ENCODE measurements around the gene LRMDA. TPM values are rescaled to one million over a fixed set of nuclear protein-coding genes. Genes with fewer than 3 reads are reported as not detected.
A peak's percentile ranks its signal among the peaks of the same experiment; 100 is the strongest.
"Not testable (repeated sequence)": the region's sequence is repeated elsewhere in the genome, so short reads cannot be mapped to it uniquely, and the experiment has no call there.

Gene LRMDA
- total RNA-seq, 1 donor from 2014 or later: 22.3 TPM

DNA sequence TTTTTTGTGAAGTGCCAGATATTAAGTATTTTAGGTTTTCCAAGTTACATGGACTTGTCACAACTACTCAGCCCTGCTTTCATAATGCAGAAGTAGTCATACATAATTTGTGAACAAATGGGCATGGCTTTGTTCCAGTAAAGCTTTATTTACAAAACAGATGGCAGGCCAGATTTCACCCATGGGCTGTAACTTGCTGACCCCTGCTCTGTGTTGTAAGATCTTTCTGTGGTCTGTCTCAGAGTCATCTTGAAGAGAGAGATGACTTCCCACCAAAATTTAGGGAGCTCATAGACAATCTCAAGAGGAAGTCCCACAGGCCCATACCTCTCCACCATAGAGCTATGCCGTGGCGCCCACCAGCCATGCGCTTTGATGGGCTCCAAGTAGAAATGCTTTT, 616.1 kb downstream of the LRMDA start:
- intact Hi-C loops (cut with DNase I): no loop called here
- no peak for DNase-seq (ENCODE audit: missing footprints)
- no peak for ATAC-seq

DNA sequence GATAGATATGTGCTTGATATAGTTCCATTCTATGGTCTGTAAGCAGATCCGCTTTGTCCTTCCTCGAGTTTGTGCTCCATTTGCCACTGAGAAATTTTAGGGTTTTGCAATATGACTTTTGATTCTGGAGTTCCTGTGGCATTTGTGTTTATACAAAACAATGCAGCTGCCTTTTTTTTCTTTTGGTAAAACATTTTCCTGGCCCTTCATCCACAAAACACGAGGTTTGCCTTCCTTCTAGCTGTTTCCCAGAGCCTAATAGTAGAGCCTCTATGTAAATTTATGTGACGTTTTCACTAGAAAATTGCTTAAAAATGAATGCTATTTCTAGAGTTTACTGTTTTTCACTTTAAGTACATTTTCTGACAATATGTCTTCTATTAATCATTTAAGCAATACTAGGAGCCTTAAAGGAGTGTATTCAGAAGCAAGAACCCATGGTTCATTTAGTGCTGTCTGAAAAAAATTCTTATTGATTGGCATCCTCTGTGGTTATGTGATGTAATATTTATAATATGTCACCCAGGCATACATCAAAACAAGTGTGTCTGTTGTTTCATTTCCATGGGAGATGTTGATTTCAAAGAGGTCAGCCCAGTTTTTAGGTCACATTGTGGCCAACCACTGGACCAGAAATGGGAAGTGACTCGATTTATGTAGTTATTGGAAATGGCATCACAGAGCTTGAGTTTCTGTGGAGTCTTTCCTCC, 618.3 kb downstream of the LRMDA start:
- no peak for DNase-seq (ENCODE audit: missing footprints)
- ATAC-seq: peak; percentile 39
- intact Hi-C loops (cut with DNase I): no loop called here

GRCh38 chr10:76050291-76050625, 618.8 kb downstream of the LRMDA start:
- intact Hi-C loops (cut with DNase I): no loop called here
- ATAC-seq: peak; percentile 39
- no peak for DNase-seq (ENCODE audit: missing footprints)

DNA sequence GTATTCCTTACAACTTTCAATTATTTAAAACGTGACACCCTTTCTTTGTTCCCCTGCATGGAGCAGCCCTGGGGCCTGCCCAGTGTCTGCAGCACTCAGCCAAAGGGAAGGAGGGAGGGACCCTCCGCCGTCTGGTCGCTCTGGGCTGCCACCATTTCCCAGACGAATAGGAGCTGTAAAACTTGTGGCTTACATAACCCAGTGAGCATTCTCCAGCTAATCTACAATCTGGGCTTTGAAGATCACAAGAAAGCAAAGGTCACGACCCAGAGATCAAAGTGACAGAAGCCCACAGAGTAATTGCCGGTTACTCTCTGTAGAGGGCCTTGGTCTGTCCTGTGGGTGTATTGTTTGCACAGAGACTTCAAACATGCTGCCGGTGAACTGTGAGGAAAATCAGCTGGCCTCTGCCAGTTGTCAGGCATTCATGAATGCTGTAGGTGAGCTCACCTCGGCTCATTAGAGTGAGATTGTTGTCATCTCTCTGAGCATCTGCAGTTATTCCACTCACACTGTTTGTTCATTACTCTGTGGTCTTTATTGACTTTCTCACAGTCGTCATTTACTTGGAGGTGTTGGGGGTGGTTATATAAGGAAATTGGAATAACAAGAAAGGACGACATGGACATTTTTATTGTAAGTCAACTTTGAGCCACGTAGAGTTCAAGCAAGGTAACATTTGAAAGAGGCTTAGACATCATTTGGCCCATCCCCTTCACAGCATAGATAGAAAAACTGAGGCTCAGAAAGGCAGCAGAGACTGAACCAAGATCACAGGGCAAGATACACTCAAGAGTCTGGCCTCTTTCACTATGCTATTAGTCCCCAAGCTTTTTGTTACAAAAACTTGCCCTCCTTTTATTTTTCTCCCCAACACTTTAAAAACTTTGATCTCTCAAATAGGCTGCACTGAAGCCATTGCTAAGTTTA, 619.8 kb downstream of the LRMDA start:
- DNase-seq (ENCODE audit: missing footprints) (no peak), ATAC-seq (no peak)
- intact Hi-C loops (cut with DNase I): no loop called here

GRCh38 chr10:76052682-76053503, 621.5 kb downstream of the LRMDA start:
- DNase-seq (ENCODE audit: missing footprints) (no peak), ATAC-seq (no peak)
- intact Hi-C loops (cut with DNase I): no loop called here

GRCh38 chr10:76055466-76055865, 624.0 kb downstream of the LRMDA start:
- no peak for ATAC-seq
- no peak for DNase-seq (ENCODE audit: missing footprints)
- intact Hi-C loops (cut with DNase I): no loop called here

GRCh38 chr10:76055963-76056362, 624.5 kb downstream of the LRMDA start:
- intact Hi-C loops (cut with DNase I): no loop called here
- DNase-seq (ENCODE audit: missing footprints) (no peak), ATAC-seq (no peak)

GRCh38 chr10:76060993-76061392, 629.6 kb downstream of the LRMDA start:
- DNase-seq (ENCODE audit: missing footprints); ATAC-seq; intact Hi-C loops (cut with DNase I): not testable (repeated sequence)

DNA sequence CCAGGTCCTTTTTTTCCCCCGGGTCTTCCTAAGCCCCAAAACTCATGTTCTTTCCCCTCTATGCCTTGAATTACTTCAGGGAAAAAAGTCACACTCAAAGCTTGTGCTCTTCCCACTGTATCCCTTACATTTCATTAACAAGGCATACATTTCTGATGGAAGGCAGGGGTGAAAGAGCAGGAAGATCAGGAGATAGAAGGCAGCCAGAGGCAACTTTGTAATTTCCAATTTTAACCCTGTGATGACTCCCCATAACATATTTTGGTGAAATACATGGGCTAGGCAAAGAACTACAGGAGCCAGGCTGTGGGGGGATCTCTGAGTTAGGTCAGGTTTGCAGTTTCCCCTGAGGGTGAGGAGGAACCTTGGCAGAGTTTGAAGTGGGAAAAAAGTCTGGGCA, 635.0 kb downstream of the LRMDA start:
- DNase-seq (ENCODE audit: missing footprints) (no peak), ATAC-seq (no peak)
- intact Hi-C loops (cut with DNase I): no loop called here

- ATAC-seq (no peak), DNase-seq (ENCODE audit: missing footprints) (no peak)
- intact Hi-C loops (cut with DNase I): no loop called here
Observed at GRCh38 chr10:76067447-76067846, 636.0 kb downstream of the LRMDA start.

GRCh38 chr10:76068856-76069255, 637.4 kb downstream of the LRMDA start:
- intact Hi-C loops (cut with DNase I): no loop called here
- no peak for DNase-seq (ENCODE audit: missing footprints)
- no peak for ATAC-seq

- DNase-seq (ENCODE audit: missing footprints) (no peak), ATAC-seq (no peak)
- intact Hi-C loops (cut with DNase I): no loop called here
Observed at GRCh38 chr10:76070916-76071315, 639.5 kb downstream of the LRMDA start.

DNA sequence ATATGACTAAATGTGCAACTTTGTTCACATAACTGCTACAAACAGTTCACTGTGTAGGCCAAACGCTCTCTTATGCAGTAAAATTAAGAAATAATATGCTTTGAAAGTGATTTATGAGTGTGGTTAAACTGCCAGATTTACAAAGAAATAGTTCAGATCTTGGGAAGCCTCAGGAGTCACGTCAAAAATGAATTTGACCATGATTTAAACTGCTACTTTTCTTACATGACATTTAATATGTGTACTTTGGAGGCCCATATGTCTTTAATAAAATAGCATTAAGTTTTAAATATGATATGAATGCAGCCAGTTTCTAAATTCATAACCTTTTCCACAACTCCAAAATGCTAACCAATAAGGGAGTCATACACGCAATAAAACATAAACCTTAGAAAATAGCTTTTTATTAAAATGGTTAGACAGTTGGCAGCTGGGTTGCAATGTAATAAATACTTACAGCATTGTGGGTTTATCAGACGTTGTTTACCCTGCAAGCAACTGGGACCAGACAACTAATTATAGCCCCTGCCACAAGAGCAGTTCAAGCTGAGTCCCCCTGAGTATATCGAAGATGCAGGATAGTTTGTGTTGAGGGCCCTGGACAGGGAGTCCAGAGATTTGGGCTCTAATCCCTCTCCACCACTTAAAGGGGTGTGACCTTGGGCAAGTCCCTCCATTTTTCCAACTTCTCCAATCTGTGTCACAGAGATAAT, 640.4 kb downstream of the LRMDA start:
- ATAC-seq (no peak), DNase-seq (ENCODE audit: missing footprints) (no peak)
- intact Hi-C loops (cut with DNase I): no loop called here

- intact Hi-C loops (cut with DNase I): no loop called here
- DNase-seq (ENCODE audit: missing footprints): no peak
- ATAC-seq: no peak
Observed at GRCh38 chr10:76072384-76072783, 641.0 kb downstream of the LRMDA start.

GRCh38 chr10:76073524-76073923, 642.1 kb downstream of the LRMDA start:
- DNase-seq (ENCODE audit: missing footprints): no peak
- no peak for ATAC-seq
- intact Hi-C loops (cut with DNase I): no loop called here

DNA sequence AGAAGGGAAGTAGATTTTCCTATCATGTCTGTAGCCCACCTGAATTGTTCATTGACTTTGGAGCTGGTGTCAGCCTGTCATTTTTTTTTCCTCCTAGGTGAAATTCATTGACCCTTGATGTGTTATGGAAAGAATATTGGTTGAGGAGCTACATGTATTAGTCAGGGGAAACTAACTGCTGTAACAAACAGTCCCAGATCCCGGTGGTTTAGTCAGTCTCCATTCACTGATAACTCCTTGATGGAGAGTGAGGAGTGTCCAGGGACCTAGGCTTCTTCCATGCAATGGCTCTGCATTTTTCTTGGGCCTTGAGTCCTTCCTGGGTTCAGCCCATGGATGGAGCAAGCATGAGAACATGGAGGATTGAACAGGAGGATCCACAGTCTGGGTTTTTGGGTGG, 643.2 kb downstream of the LRMDA start:
- ATAC-seq (no peak), DNase-seq (ENCODE audit: missing footprints) (no peak)
- intact Hi-C loops (cut with DNase I): no loop called here

DNA sequence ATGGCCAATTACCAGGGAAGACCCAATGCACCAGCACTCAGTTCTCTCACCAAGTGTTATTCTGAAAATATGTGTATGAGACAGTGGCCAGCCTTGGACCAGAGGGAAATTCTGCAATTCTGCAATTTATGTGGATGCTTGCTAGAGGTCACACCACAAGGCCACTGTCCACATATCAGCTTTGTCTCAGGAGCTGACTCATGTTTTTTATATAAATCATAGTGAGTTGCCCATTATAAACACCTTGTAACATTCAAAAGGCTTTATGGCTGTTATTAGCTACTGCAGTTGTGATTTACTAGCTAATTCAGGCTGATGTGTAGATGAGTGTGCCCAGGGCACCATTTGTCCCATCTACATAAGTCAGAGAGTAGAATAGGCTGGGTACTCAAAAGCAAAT, 649.0 kb downstream of the LRMDA start:
- intact Hi-C loops (cut with DNase I): no loop called here
- ATAC-seq: no peak
- no peak for DNase-seq (ENCODE audit: missing footprints)

- intact Hi-C loops (cut with DNase I): no loop called here
- DNase-seq (ENCODE audit: missing footprints) (no peak), ATAC-seq (no peak)
Observed at GRCh38 chr10:76080991-76081390, 649.6 kb downstream of the LRMDA start.

GRCh38 chr10:76082232-76082631, 650.8 kb downstream of the LRMDA start:
- ATAC-seq (no peak), DNase-seq (ENCODE audit: missing footprints) (no peak)
- intact Hi-C loops (cut with DNase I): no loop called here
